Natural killer cell (primary cell): ENCODE data around the gene AKAP13. TPM values are rescaled to one million over a fixed set of nuclear protein-coding genes. Genes with fewer than 3 reads are reported as not detected.
A peak's percentile ranks its signal among the peaks of the same experiment; 100 is the strongest.

ENCODE experiments used
- ATAC-seq, 3 donors: fragments of 150-1000 bp in 2 of 3; fragments of 200-7000 bp in 1 of 3; cut with Tn5 transposase; 1 replicate in 1 of 3; 2 replicates in 2 of 3; pipeline ENCODE4 v1.10.0; 2021; ENCODE audit warnings: mild to moderate bottlenecking in 2 of 3, moderate library complexity in 2 of 3
- DNase-seq, 2 donors: peaks; one replicate each; pipeline versions ENCODE4 v3.0.0 to v3.0.0-alpha.2; 2013 to 2021; ENCODE audit warnings: mixed read lengths in 1 of 2
- H3K27ac ChIP-seq: one replicate; pipeline ENCODE4 v1.5.1; 2013; ENCODE audit warnings: mild to moderate bottlenecking, low read length
- H3K27me3 ChIP-seq: one replicate; pipeline ENCODE4 v1.6.1; 2013; ENCODE audit warnings: low read length; ENCODE audit not compliant: control insufficient read depth, insufficient read depth
- H3K36me3 ChIP-seq: one replicate; pipeline ENCODE4 v1.6.1; 2013; ENCODE audit warnings: low read length; ENCODE audit not compliant: control insufficient read depth, insufficient read depth
- H3K4me1 ChIP-seq: one replicate; pipeline ENCODE4 v1.6.1; 2013; ENCODE audit warnings: low read length; ENCODE audit not compliant: control insufficient read depth, insufficient read depth
- H3K4me3 ChIP-seq: one replicate; pipeline ENCODE4 v1.5.1; 2013; ENCODE audit warnings: low read length
- H3K9me3 ChIP-seq: one replicate; pipeline ENCODE4 v1.6.1; 2013; ENCODE audit warnings: low read length; ENCODE audit not compliant: control insufficient read depth, insufficient read depth
- H3K27ac Mint-ChIP-seq, 2 donors: one replicate each; pipeline ENCODE4 v1.8.0; 2022; ENCODE audit warnings: mild to moderate bottlenecking in 2 of 2, mixed read lengths in 2 of 2, moderate library complexity in 1 of 2
- H3K27me3 Mint-ChIP-seq, 2 donors: one replicate each; pipeline ENCODE4 v1.8.0; 2022; ENCODE audit warnings: low read depth in 2 of 2, mixed read lengths in 2 of 2
- H3K36me3 Mint-ChIP-seq: one replicate; pipeline ENCODE4 v1.8.0; 2022; ENCODE audit warnings: mixed read lengths
- H3K4me1 Mint-ChIP-seq, 2 donors: one replicate each; pipeline ENCODE4 v1.8.0; 2022; ENCODE audit warnings: mixed read lengths in 2 of 2
- H3K4me3 Mint-ChIP-seq: one replicate; pipeline ENCODE4 v1.8.0; 2022; ENCODE audit warnings: mild to moderate bottlenecking, moderate library complexity, mixed read lengths
- H3K9me3 Mint-ChIP-seq, 2 donors: one replicate each; pipeline ENCODE4 v1.8.0; 2022; ENCODE audit warnings: mixed read lengths in 2 of 2
- WGBS: methylation state at CpG from one replicate; pipeline ENCODE4 v1.1.7; 2013; ENCODE audit warnings: missing lambda C conversion rate; ENCODE audit not compliant: insufficient coverage; 5-methylcytosine and 5-hydroxymethylcytosine counted together
- intact Hi-C: fragments of 100-400 bp; cut with micrococcal nuclease; formaldehyde crosslinking; loops from one replicate; pipeline ENCODE4 v1.14.2; 2022
- total RNA-seq, 4 donors: library from RNA; stranded (reverse); fragments of 120-200 nt in 1 of 4; gene quantifications; one replicate each; pipeline versions ENCODE4 v1.2.3 to v1.2.4, GENCODE V29; 2013 to 2022
- TF ChIP-seq, protein P1 (sequence below): fragments of 200-600 bp; IDR thresholded peaks from one replicate; pipeline ENCODE4 v1.8.0; 2022; ENCODE audit warnings: antibody characterized with exemption

AKAP13 gene
- total RNA-seq, 3 donors from 2014 or later (not counting 1 experiment from before 2014, with no cell fraction given), result 573 to 661 (median 647) TPM

DNA sequence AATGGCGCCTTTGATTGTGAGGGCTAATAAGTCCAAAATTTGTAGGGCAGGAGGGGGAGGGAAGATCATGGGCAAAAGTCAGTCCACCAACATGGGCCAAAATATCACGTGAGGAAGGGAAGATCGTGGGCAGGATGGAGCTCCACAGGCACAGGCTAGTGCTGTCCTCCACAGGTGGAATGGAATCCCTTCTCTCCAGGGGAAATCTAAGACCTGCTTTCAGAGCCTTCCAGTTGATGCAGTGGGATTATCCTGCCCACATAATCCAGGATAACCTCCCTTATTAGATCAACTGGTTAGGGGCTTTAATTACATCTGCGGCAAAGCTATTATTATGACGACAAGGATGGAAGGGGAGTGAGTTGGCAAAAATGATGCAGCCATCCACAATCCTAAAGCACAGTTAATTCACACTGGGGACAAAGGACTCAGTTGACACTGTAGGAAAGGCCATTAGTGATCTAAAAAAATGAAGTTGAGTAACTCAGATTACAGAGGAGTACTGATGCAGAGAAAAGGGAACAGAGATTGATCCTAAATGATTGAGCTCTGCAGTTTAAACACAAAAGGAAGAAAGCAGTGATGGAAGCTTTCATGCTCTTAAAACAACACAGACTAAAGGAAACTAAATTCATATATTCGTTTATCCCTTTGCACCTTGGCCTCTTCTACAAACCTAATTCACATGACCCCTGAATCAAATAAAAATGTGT is 159.8 kb downstream of the AKAP13 start:
- no peak for DNase-seq
- H3K4me1 ChIP-seq, result peaks cover 15% of the 10 kb centered on the region

DNA sequence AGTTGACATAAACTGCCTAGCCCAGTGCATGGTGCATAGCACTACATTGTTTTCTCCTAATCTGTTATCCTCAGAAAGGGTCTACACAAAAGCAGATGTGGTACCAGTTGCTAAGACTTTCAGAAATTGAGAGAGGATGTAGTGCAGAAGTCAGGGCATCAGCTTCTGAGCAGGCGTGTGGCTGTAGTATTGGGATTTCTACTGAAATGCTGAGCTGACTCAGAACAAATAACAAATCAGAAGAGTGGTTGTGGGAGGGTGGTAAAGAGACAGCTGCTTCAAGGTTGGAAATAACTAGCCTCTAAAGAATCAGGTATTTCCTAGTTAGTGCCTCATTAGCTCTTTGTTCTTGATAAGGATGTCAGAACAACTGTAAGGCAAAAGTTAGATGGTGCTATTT is 161.3 kb downstream of the AKAP13 start:
- Mint-ChIP-seq H3K36me3 (no peaks in the 10 kb centered on the region), H3K9me3 (no peaks in the 10 kb centered on the region), H3K27me3 (no peaks in the 10 kb centered on the region), H3K4me3 (no peak overlapping the region), H3K27ac (no peak overlapping the region), H3K4me1 (peaks cover 43 to 44% of the 10 kb centered on the region in 2 donors)
- intact Hi-C loops, result loop anchor here (2.0 to 5.0 kb wide), 2 partner anchors 41 to 105 kb away; no protein-coding TSS in a partner anchor
- DNase-seq (no peak), ATAC-seq (no peak)
- H3K27me3 ChIP-seq, result no peaks in the 10 kb centered on the region
- peaks cover 10% of the 10 kb centered on the region for H3K4me1 ChIP-seq
- H3K36me3 ChIP-seq, result peaks cover 2% of the 10 kb centered on the region
- H3K27ac ChIP-seq, result no peak overlapping the region
- H3K4me3 ChIP-seq, result no peak overlapping the region
- WGBS, result 71% methylated on average over 1 of the region's 1 CpG
- no peaks in the 10 kb centered on the region for H3K9me3 ChIP-seq
- TF ChIP-seq, protein P1, sequence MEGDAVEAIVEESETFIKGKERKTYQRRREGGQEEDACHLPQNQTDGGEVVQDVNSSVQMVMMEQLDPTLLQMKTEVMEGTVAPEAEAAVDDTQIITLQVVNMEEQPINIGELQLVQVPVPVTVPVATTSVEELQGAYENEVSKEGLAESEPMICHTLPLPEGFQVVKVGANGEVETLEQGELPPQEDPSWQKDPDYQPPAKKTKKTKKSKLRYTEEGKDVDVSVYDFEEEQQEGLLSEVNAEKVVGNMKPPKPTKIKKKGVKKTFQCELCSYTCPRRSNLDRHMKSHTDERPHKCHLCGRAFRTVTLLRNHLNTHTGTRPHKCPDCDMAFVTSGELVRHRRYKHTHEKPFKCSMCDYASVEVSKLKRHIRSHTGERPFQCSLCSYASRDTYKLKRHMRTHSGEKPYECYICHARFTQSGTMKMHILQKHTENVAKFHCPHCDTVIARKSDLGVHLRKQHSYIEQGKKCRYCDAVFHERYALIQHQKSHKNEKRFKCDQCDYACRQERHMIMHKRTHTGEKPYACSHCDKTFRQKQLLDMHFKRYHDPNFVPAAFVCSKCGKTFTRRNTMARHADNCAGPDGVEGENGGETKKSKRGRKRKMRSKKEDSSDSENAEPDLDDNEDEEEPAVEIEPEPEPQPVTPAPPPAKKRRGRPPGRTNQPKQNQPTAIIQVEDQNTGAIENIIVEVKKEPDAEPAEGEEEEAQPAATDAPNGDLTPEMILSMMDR, result no peak

More for the DNA sequence above, 159.8 kb downstream of the AKAP13 start:
- H3K27me3 Mint-ChIP-seq, result no peaks in the 10 kb centered on the region
- TF ChIP-seq, protein P1, result no peak
- intact Hi-C loops, result loop anchor here (1.0 to 5.0 kb wide), 2 partner anchors 13 to 42 kb away; no protein-coding TSS in a partner anchor
- 94% methylated on average over 3 of the region's 6 CpGs for WGBS
- H3K27ac ChIP-seq, result no peak overlapping the region
- H3K27me3 ChIP-seq, result no peaks in the 10 kb centered on the region
- no peak for ATAC-seq
- H3K36me3 ChIP-seq, result no peaks in the 10 kb centered on the region
- H3K4me3 ChIP-seq, result no peak overlapping the region
- no peak overlapping the region for H3K4me3 Mint-ChIP-seq
- H3K27ac Mint-ChIP-seq, result no peak overlapping the region
- H3K36me3 Mint-ChIP-seq, result no peaks in the 10 kb centered on the region
- H3K9me3 Mint-ChIP-seq, result no peaks in the 10 kb centered on the region
- no peaks in the 10 kb centered on the region for H3K9me3 ChIP-seq
- H3K4me1 Mint-ChIP-seq, result peaks cover 53 to 54% of the 10 kb centered on the region in 2 donors

DNA sequence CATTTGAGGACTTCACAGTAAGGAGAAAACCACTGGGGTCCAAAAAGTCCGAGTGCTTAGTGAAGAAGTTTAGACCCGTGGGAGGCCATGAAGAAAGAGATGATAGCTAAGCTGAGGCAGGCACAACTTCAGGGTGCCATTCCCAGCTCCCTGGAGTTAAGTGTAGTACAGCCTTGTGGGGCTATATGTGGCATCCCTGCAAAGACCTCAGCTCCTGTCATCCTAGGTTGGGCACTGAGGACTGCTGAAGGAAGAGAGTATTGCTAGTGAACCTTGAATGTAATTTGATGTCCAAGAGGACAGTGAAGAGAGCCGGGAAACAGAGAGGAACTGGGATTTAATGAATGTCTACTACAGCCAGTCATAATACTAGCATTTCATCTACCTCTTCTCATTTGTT is 162.1 kb downstream of the AKAP13 start:
- no peak for DNase-seq
- no peak overlapping the region for H3K4me3 ChIP-seq
- no peak overlapping the region for H3K27ac ChIP-seq

More for the DNA sequence above, 162.1 kb downstream of the AKAP13 start:
- H3K36me3 ChIP-seq, result peaks cover 2% of the 10 kb centered on the region
- intact Hi-C loops, result loop anchor here (2.0 to 5.0 kb wide), 2 partner anchors 40 to 104 kb away; no protein-coding TSS in a partner anchor
- ATAC-seq, result no peak
- TF ChIP-seq, protein P1, result no peak
- Mint-ChIP-seq H3K27me3 (no peaks in the 10 kb centered on the region), H3K4me3 (no peak overlapping the region), H3K36me3 (no peaks in the 10 kb centered on the region), H3K27ac (peak overlapping the region in 1 of 2 donors; percentile 91), H3K4me1 (peaks cover 46% of the 10 kb centered on the region in 2 donors), H3K9me3 (no peaks in the 10 kb centered on the region)
- peaks cover 10% of the 10 kb centered on the region for H3K4me1 ChIP-seq
- no peaks in the 10 kb centered on the region for H3K27me3 ChIP-seq
- no peaks in the 10 kb centered on the region for H3K9me3 ChIP-seq
- 90% methylated on average over 2 of the region's 3 CpGs for WGBS
